Activated CD4-positive, alpha-beta memory T cell treated with anti-CD3 and anti-CD28 coated beads, Interleukin-2, amount 10 ng/mL, durations not matched to agents 7 days and 5 days (primary cell): ENCODE data around the gene CRMP1. TPM values are rescaled to one million over a fixed set of nuclear protein-coding genes. Genes with fewer than 3 reads are reported as not detected.
A peak's percentile ranks its signal among the peaks of the same experiment; 100 is the strongest.
"Not testable (repeated sequence)": the region's sequence is repeated elsewhere in the genome, so short reads cannot be mapped to it uniquely, and the experiment has no call there.

ENCODE experiments used
- CTCF ChIA-PET: fragments of 350-600 bp; sonication (Branson Sonifier 250); formaldehyde crosslinking; loops from one replicate; lab custom pipeline; 2021; ENCODE audit warnings: antibody characterized with exemption, inconsistent platforms; lab: Charles Lee
- POLR2A ChIA-PET: fragments of 350-600 bp; sonication (Branson Sonifier 250); formaldehyde crosslinking; loops from one replicate; lab custom pipeline; 2021; ENCODE audit warnings: antibody characterized with exemption; lab: Charles Lee
- DNase-seq: peaks from one replicate; pipeline ENCODE4 v3.0.0-alpha.2; 2020
- H3K27ac Mint-ChIP-seq: one replicate; pipeline ENCODE4 v1.8.0; 2021; ENCODE audit warnings: mild to moderate bottlenecking, mixed read lengths
- H3K27me3 Mint-ChIP-seq: one replicate; pipeline ENCODE4 v1.8.0; 2021; ENCODE audit warnings: mixed read lengths
- H3K36me3 Mint-ChIP-seq: one replicate; pipeline ENCODE4 v1.8.0; 2021; ENCODE audit warnings: low read depth, mixed read lengths
- H3K4me1 Mint-ChIP-seq: one replicate; pipeline ENCODE4 v1.8.0; 2021; ENCODE audit warnings: mixed read lengths
- H3K4me3 Mint-ChIP-seq: one replicate; pipeline ENCODE4 v1.8.0; 2021; ENCODE audit warnings: mild to moderate bottlenecking, mixed read lengths
- H3K9me3 Mint-ChIP-seq: one replicate; pipeline ENCODE4 v1.8.0; 2021; ENCODE audit warnings: mixed read lengths
- total RNA-seq, 2 experiments: library from RNA; stranded (reverse); gene quantifications; one replicate each; pipeline ENCODE4 v1.2.3, GENCODE V29; 2021

The CRMP1 gene
- total RNA-seq, 2 experiments from 2014 or later, result 0.30 to 0.35 TPM

GRCh38 chr4:5852523-5853202 is 40.2 kb downstream of the CRMP1 start:
- CTCF ChIA-PET, result no interaction called here
- DNase-seq, result no peak
- Mint-ChIP-seq H3K36me3 (no peaks in the 10 kb centered on the region), H3K4me3 (no peak overlapping the region), H3K27me3 (peaks cover 17% of the 10 kb centered on the region), H3K27ac (no peak overlapping the region), H3K4me1 (no peaks in the 10 kb centered on the region), H3K9me3 (no peaks in the 10 kb centered on the region)
- POLR2A ChIA-PET, result no interaction called here

- Mint-ChIP-seq H3K27me3 (peaks cover 19% of the 10 kb centered on the region), H3K4me1 (no peaks in the 10 kb centered on the region), H3K27ac (no peak overlapping the region), H3K4me3 (no peak overlapping the region), H3K36me3 (no peaks in the 10 kb centered on the region), H3K9me3 (no peaks in the 10 kb centered on the region)
- POLR2A ChIA-PET, result no interaction called here
- CTCF ChIA-PET, result no interaction called here
- no peak for DNase-seq
These were observed 41.1 kb downstream of the CRMP1 start for GRCh38 chr4:5851637-5852301.

GRCh38 chr4:5845035-5845905 is 47.6 kb downstream of the CRMP1 start:
- H3K36me3 Mint-ChIP-seq, result no peaks in the 10 kb centered on the region
- H3K4me1 Mint-ChIP-seq, result no peaks in the 10 kb centered on the region
- POLR2A ChIA-PET, result no interaction called here

GRCh38 chr4:5843573-5844530 is 49.0 kb downstream of the CRMP1 start:
- Mint-ChIP-seq H3K27ac (no peak overlapping the region), H3K4me3 (no peak overlapping the region), H3K36me3 (no peaks in the 10 kb centered on the region), H3K9me3 (peaks cover 2% of the 10 kb centered on the region), H3K27me3 (peaks cover 9% of the 10 kb centered on the region), H3K4me1 (no peaks in the 10 kb centered on the region)
- no peak for DNase-seq
- POLR2A ChIA-PET, result no interaction called here
- CTCF ChIA-PET, result interaction anchor here (0.6 kb wide), 1 partner anchor 256 kb away, joined by 3 read pairs; no protein-coding TSS in a partner anchor

More at GRCh38 chr4:5845035-5845905, 47.6 kb downstream of the CRMP1 start:
- Mint-ChIP-seq H3K27ac (no peak overlapping the region), H3K9me3 (peaks cover 2% of the 10 kb centered on the region), H3K4me3 (no peak overlapping the region), H3K27me3 (peaks cover 15% of the 10 kb centered on the region)
- CTCF ChIA-PET, result no interaction called here
- DNase-seq, result no peak

- H3K4me3 Mint-ChIP-seq, result no peak overlapping the region
- no peak overlapping the region for H3K27ac Mint-ChIP-seq
- DNase-seq, result no peak
- peaks cover 7% of the 10 kb centered on the region for H3K27me3 Mint-ChIP-seq
- H3K36me3 Mint-ChIP-seq, result no peaks in the 10 kb centered on the region
- H3K9me3 Mint-ChIP-seq, result peaks cover 2% of the 10 kb centered on the region
- H3K4me1 Mint-ChIP-seq, result no peaks in the 10 kb centered on the region
- POLR2A ChIA-PET, result no interaction called here
- CTCF ChIA-PET, result no interaction called here
These were observed 50.4 kb downstream of the CRMP1 start for GRCh38 chr4:5842456-5842855.

GRCh38 chr4:5839751-5840674 is 52.9 kb downstream of the CRMP1 start:
- Mint-ChIP-seq H3K27ac (no peak overlapping the region), H3K4me3 (no peak overlapping the region), H3K27me3 (peaks cover 4% of the 10 kb centered on the region), H3K9me3 (peaks cover 2% of the 10 kb centered on the region), H3K36me3 (no peaks in the 10 kb centered on the region), H3K4me1 (no peaks in the 10 kb centered on the region)
- CTCF ChIA-PET, result no interaction called here
- DNase-seq, result no peak
- POLR2A ChIA-PET, result no interaction called here

GRCh38 chr4:5839332-5839731 is 53.6 kb downstream of the CRMP1 start:
- ChIA-PET CTCF (no interaction called here), POLR2A (no interaction called here)
- peaks cover 4% of the 10 kb centered on the region for H3K27me3 Mint-ChIP-seq
- H3K4me3 Mint-ChIP-seq, result no peak overlapping the region
- peaks cover 2% of the 10 kb centered on the region for H3K9me3 Mint-ChIP-seq
- no peaks in the 10 kb centered on the region for H3K4me1 Mint-ChIP-seq
- no peak overlapping the region for H3K27ac Mint-ChIP-seq
- H3K36me3 Mint-ChIP-seq, result no peaks in the 10 kb centered on the region
- no peak for DNase-seq

GRCh38 chr4:5837483-5837882 is 55.4 kb downstream of the CRMP1 start:
- H3K4me1 Mint-ChIP-seq, CTCF ChIA-PET, H3K4me3 Mint-ChIP-seq, H3K9me3 Mint-ChIP-seq, H3K27me3 Mint-ChIP-seq, POLR2A ChIA-PET, H3K27ac Mint-ChIP-seq, DNase-seq, H3K36me3 Mint-ChIP-seq: not testable (repeated sequence)

GRCh38 chr4:5836943-5837342 is 55.9 kb downstream of the CRMP1 start:
- Mint-ChIP-seq H3K27me3 (peaks cover 2% of the 10 kb centered on the region), H3K4me3 (no peak overlapping the region), H3K4me1 (no peaks in the 10 kb centered on the region), H3K36me3 (no peaks in the 10 kb centered on the region), H3K27ac (no peak overlapping the region), H3K9me3 (no peaks in the 10 kb centered on the region)
- ChIA-PET POLR2A (no interaction called here), CTCF (no interaction called here)
- DNase-seq, result no peak

- ChIA-PET POLR2A (no interaction called here), CTCF (interaction anchor here (1.5 kb wide), 1 partner anchor 15 kb away, joined by 5 read pairs; no protein-coding TSS in a partner anchor)
- Mint-ChIP-seq H3K4me1 (peaks cover 41% of the 10 kb centered on the region), H3K4me3 (no peak overlapping the region), H3K9me3 (no peaks in the 10 kb centered on the region), H3K36me3 (no peaks in the 10 kb centered on the region), H3K27ac (no peak overlapping the region), H3K27me3 (peaks cover 14% of the 10 kb centered on the region)
- no peak for DNase-seq
These were observed 64.9 kb downstream of the CRMP1 start for GRCh38 chr4:5828005-5828391.

GRCh38 chr4:5827108-5828004 is 65.5 kb downstream of the CRMP1 start:
- ChIA-PET POLR2A (no interaction called here), CTCF (interaction anchor here (1.5 kb wide), 1 partner anchor 14 kb away, joined by 5 read pairs; no protein-coding TSS in a partner anchor)
- Mint-ChIP-seq H3K4me3 (no peak overlapping the region), H3K4me1 (peaks cover 47% of the 10 kb centered on the region), H3K36me3 (no peaks in the 10 kb centered on the region), H3K9me3 (no peaks in the 10 kb centered on the region), H3K27ac (no peak overlapping the region), H3K27me3 (peaks cover 14% of the 10 kb centered on the region)
- peak; percentile 24 for DNase-seq
